ENCODE results near the gene ADCY6. TPM values are rescaled to one million over a fixed set of nuclear protein-coding genes. Genes with fewer than 3 reads are reported as not detected.

Gene ADCY6
- total RNA-seq, 2 donors from 2014 or later: 102 to 109 TPM

DNA sequence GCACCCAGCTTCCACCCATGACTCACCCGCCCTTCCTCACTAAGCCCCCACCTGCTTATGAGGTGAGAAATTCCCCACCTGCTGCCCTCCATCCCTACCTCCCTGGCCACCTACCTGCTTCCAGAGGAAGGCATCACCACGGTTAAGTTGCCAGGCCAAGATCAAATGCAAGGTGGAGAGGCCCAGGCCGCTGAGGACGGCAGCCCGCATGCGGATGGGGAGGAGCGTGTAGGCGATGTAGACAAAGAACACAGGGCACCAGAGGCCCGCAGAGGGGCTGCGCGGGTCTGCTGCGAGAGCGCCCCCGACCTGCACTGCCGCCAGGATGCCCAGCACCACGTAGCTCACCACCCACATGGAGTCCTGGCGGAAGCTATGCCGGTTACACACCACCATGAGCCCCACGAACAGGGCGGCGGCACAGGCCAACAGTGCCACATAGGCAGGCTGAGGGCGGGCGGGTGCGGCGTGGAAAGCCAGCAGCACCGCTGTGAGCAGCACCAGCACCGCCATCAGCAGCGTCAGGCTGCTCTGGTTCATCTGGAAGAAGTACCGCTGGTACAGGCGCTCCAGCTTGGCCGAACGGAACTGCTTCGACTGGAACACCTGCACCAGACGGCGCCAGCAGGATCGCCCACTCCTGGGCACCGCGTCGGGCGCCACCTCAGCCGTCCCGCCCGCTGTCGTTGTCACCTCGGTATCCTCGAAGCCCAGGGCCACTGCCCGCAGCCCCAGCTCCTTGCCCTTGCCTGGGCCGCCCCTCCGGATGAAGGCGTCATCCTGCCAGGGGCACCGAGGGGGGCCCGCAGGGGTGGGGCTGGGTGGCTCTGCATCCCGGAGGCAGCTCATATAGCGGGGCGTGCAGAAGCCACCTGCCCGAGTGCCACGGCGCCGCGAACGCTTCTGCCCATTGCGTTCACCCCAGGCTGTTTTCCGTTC is 6.2 kb downstream of the ADCY6 start:
- Histone ChIP-seq H3K36me3 (peaks cover 11% of the 10 kb centered on the region), H3K9me3 (no peaks in the 10 kb centered on the region), H3K4me1 (ENCODE audit: control insufficient read depth in 1 of 2, low read depth in 2 of 2) (peaks cover 38 to 92% of the 10 kb centered on the region in 2 donors), H3K4me3 (no peak overlapping the region), H3K27me3 (replicated peaks; ENCODE audit: insufficient read depth) (no peaks in the 10 kb centered on the region), H3K27ac (peak overlapping the region; percentile 92 to 96)
- ATAC-seq (ENCODE audit: insufficient number of reproducible peaks, low FRiP score, low read depth): no peak
- TF ChIP-seq, protein P1, sequence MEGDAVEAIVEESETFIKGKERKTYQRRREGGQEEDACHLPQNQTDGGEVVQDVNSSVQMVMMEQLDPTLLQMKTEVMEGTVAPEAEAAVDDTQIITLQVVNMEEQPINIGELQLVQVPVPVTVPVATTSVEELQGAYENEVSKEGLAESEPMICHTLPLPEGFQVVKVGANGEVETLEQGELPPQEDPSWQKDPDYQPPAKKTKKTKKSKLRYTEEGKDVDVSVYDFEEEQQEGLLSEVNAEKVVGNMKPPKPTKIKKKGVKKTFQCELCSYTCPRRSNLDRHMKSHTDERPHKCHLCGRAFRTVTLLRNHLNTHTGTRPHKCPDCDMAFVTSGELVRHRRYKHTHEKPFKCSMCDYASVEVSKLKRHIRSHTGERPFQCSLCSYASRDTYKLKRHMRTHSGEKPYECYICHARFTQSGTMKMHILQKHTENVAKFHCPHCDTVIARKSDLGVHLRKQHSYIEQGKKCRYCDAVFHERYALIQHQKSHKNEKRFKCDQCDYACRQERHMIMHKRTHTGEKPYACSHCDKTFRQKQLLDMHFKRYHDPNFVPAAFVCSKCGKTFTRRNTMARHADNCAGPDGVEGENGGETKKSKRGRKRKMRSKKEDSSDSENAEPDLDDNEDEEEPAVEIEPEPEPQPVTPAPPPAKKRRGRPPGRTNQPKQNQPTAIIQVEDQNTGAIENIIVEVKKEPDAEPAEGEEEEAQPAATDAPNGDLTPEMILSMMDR (IDR thresholded peaks at IDR 0.05): no peak
- DNase-seq (ENCODE audit: low spot score): no peak

DNA sequence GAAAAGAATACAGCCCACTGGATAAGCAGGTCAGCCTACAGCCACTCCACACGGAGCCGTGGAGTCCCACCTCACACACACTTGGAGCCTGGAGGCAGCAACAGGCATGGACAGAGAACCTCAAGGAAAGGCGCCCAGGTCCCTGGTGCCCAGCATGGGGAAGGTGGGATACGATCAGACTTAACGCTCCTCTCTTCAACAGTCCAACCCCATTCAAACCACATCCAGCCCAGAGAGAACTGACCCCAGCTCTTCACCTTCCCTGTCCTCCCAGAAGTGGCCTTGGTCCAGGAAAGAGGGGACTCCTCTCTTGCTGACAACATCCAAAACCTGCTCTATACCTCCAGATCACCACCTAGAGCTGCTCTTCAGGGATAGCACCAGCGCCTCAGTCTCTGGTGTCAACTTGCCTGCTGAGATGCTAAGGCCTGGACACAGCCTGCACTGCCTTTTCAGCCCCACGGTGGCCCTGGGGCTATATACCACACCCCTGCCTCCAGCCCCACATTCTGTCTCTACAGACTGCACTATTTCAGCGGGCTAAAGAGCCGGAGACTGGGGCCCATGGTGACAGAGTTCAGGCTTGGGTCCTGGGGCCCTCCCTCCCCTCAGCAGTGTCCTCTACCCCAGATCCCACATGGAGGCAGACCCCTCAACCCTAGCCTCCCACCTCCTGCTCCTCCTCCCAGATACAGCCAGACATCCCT is 7.0 kb downstream of the ADCY6 start:
- Histone ChIP-seq H3K36me3 (peaks cover 11% of the 10 kb centered on the region), H3K4me1 (ENCODE audit: control insufficient read depth in 1 of 2, low read depth in 2 of 2) (peaks cover 37 to 91% of the 10 kb centered on the region in 2 donors), H3K4me3 (peak overlapping the region; percentile 5), H3K27me3 (replicated peaks; ENCODE audit: insufficient read depth) (no peaks in the 10 kb centered on the region), H3K9me3 (no peaks in the 10 kb centered on the region), H3K27ac (peak overlapping the region; percentile 92 to 96)
- ATAC-seq (ENCODE audit: insufficient number of reproducible peaks, low FRiP score, low read depth): no peak
- TF ChIP-seq, protein P1 (IDR thresholded peaks at IDR 0.05): no peak
- DNase-seq (ENCODE audit: low spot score): no peak

DNA sequence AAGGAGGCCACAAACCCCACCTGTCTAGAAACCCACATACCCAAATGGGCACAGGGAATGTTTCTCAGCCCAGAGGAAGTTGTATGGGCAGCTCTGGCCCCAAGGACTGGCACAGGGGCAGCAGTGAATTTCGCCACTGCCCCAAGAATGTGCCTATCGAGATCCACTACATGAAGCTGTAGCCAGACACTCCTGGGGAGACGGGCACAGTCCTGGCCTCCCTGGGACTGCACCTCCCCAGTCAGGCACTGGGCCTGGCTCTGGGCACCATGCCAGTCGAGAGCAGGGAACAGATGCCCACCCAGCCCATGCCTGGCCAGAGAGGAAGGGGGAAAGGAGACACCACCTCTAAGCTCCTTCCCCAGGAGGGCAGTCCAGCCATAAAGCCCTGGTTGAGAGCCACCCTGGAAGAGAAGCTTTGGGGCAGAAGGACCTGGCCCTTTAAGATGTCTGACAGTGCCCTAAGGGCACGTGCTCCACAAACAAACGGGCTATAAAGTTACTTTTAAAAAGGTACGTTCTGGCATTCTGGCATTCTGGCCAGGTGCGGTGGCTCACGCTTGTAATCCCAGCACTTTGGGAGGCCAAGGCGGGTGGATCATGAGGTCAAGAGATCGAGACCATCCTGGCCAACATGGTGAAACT is 8.4 kb downstream of the ADCY6 start:
- no peak for ATAC-seq (ENCODE audit: insufficient number of reproducible peaks, low FRiP score, low read depth)

DNA sequence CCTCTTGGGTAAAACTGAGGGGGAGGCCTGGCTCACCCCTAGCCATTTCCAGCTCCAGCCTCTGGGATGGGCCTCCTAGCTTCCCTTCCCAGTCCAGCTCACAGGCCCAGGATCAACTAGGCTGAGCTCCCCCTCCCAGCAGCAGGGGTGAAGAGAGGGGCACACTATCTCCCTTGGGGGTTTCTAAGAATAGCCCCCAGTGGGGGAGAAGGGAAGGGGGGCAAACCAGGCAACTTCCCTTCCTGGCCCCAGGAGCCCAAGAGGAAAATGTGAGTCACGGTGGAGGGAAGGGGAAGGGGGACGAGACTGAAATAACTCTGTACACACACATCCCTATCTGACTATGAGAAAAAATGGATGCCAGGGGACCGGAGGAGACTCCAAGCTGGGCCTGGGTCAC is 9.0 kb downstream of the ADCY6 start:
- no peaks in the 10 kb centered on the region for H3K27me3 ChIP-seq (replicated peaks; ENCODE audit: insufficient read depth)
- DNase-seq (ENCODE audit: low spot score): peak; percentile 53
- ATAC-seq (ENCODE audit: insufficient number of reproducible peaks, low FRiP score, low read depth): peak; percentile 93
- TF ChIP-seq, protein P1 (IDR thresholded peaks at IDR 0.05): no peak
- peaks cover 25 to 71% of the 10 kb centered on the region in 2 donors for H3K4me1 ChIP-seq (ENCODE audit: control insufficient read depth in 1 of 2, low read depth in 2 of 2)
- H3K9me3 ChIP-seq: no peaks in the 10 kb centered on the region
- peak overlapping the region; percentile 92 to 96 for H3K27ac ChIP-seq
- H3K4me3 ChIP-seq: peak overlapping the region; percentile 19
- H3K36me3 ChIP-seq: peaks cover 26% of the 10 kb centered on the region

More for the DNA sequence above, 8.4 kb downstream of the ADCY6 start:
- H3K27ac ChIP-seq: peak overlapping the region; percentile 92 to 96
- H3K9me3 ChIP-seq: no peaks in the 10 kb centered on the region
- DNase-seq (ENCODE audit: low spot score): no peak
- peak overlapping the region; percentile 5 for H3K4me3 ChIP-seq
- H3K4me1 ChIP-seq (ENCODE audit: control insufficient read depth in 1 of 2, low read depth in 2 of 2): peaks cover 25 to 77% of the 10 kb centered on the region in 2 donors
- peaks cover 21% of the 10 kb centered on the region for H3K36me3 ChIP-seq
- TF ChIP-seq, protein P1 (IDR thresholded peaks at IDR 0.05): no peak
- no peaks in the 10 kb centered on the region for H3K27me3 ChIP-seq (replicated peaks; ENCODE audit: insufficient read depth)
